Right kidney (tissue), 1 donor: ENCODE measurements around the gene SLC49A4.

ENCODE experiments used
- DNase-seq: peaks from one replicate; pipeline ENCODE4 v3.0.0-alpha.2; 2016

Gene SLC49A4

DNA sequence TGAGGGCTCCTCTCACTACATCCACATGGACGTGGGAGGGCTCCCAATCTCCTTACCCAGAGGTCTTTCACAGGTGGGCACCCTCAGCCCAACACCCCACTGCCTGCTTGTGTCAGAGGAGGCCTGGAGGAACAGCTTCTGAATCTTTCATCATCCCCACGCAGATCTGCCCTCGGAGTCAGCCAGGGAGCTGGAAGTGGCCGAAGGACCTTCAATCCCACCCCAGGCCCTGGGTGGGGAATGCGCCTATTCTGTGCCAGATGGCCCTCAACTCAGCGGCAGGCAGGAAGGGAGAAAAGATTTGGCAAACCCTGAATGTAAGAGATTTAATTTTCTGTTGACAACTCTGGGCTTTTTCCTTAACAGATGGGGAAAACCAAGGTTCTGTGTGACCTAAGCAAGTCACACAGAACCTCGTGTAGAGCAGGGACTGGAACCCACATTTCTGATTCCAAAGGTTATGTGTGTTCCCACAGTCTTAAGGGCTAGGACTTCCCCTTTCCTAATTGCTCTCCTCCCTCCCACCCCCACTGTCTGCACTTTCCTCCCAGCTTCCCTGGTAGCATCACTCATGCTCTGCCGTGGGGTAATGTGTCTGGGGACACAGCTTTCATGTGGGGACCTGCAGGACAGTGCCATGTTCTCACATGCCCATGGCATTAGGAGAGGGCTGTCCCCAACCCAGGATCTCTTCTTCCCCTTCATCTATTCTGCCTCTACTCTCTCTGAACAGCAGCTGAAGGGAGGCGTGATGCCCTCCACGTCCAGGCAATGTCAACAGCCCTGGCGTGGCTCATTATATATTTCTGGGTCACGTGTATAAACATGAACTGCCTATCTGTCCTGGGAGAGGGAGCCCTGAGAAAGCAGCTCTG, 134.6 kb downstream of the SLC49A4 start:
- no peak for DNase-seq

DNA sequence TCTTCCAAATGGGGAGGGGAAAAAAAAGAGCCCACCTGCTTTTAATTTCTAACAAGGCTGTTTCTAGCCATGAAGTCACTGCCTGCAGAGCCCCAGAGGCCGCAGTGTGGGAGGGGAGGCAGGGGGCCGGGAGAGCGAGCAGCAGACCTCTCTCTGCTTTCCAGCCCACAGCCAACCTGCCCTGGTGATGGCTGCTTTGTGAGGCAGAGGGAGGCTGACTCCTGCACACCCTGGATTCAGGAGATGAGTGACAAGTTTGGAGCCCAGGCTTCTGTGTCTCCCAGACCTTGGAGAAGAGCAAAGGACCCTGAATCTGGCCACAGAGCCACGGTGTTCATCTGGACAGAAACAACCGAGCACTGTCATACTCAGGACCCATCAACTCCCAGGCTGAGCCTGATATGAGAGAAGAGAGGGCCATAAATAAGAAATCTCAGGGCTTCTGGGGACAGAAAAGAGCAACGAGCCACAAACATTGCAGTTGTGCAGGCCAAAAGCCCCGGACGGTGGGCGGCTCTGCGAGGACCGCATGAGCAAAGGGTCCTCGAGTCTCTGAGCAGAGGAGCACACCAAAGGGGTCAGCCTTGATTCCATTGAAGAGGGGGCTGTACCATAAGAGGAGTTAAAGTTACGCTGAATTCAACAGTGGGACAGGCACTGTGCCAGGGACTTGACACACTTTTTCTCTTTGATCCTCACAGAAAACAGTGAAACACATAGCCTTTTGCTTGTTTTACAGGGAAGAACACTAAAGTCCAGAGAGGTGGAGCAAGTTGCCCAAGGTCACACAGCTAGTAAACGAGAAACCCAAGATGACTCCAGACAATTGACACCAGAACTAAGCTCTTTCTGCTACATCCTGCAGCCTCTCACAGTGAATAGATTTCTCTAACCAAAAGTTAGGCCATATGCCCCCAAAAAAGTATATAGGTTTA, 135.5 kb downstream of the SLC49A4 start:
- DNase-seq, result no peak
